Kidney (tissue), 14 donors: ENCODE results near the gene CNGA3. TPM values are rescaled to one million over a fixed set of nuclear protein-coding genes. Genes with fewer than 3 reads are reported as not detected.

Source experiments
- DNase-seq, 5 donors: peaks; one replicate each; pipeline ENCODE4 v3.0.0-alpha.2; 2013 to 2020
- FAIRE-seq: peaks from 2 replicates; lab custom pipeline; 2012; peaks lifted over from hg19 to GRCh38; lab: Jason Lieb, UNC
- H3K27ac ChIP-seq, 2 donors: one replicate each; pipeline ENCODE4 v1.7.0; 2013; ENCODE audit warnings: low read depth in 2 of 2, low read length in 2 of 2, inconsistent platforms in 1 of 2
- H3K27me3 ChIP-seq: one replicate; pipeline ENCODE4 v1.7.1; 2013; ENCODE audit warnings: low read length, inconsistent platforms; ENCODE audit not compliant: control insufficient read depth, insufficient read depth
- H3K36me3 ChIP-seq, 3 donors: one replicate each; pipeline versions ENCODE4 v1.7.0 to v1.7.1; 2013; ENCODE audit warnings: low read length in 3 of 3, control low read depth in 1 of 3, inconsistent platforms in 1 of 3; ENCODE audit not compliant: insufficient read depth in 3 of 3, control insufficient read depth in 2 of 3
- H3K4me1 ChIP-seq, 3 donors: one replicate each; pipeline versions ENCODE4 v1.7.0 to v1.7.1; 2013; ENCODE audit warnings: low read length in 3 of 3, inconsistent platforms in 1 of 3, low read depth in 1 of 3; ENCODE audit not compliant: control insufficient read depth in 2 of 3, insufficient read depth in 2 of 3
- H3K4me3 ChIP-seq, 3 donors: one replicate each; pipeline versions ENCODE4 v1.7.0 to v1.8.1; 2013; ENCODE audit warnings: low read length in 3 of 3, control low read depth in 1 of 3, inconsistent platforms in 1 of 3
- H3K9ac ChIP-seq, 3 donors: one replicate each; pipeline versions ENCODE4 v1.7.0 to v1.7.1; 2013; ENCODE audit warnings: low read length in 3 of 3, control low read depth in 1 of 3, inconsistent platforms in 1 of 3
- H3K9me3 ChIP-seq, 3 donors: one replicate each; pipeline versions ENCODE4 v1.7.0 to v1.7.1; 2013; ENCODE audit warnings: low read length in 3 of 3, control low read depth in 1 of 3, inconsistent platforms in 1 of 3; ENCODE audit not compliant: control insufficient read depth in 2 of 3, insufficient read depth in 1 of 3
- intact Hi-C: fragments of 100-400 bp; cut with DNase I; formaldehyde crosslinking; loops from one replicate; pipeline ENCODE4 v1.11.1; 2022
- polyA plus RNA-seq: library from polyadenylated mRNA; stranded (reverse); fragments of 350-450 nt; fragmentation: Illumina TruSeq; extraction: RNeasy Lipid Tissue Mini Kit (QIAGEN cat#74804); gene quantifications from one replicate; pipeline ENCODE4 v1.2.3, GENCODE V29; 2014; ENCODE audit warnings: low read depth, low replicate concordance; ENCODE audit not compliant: insufficient read depth
- total RNA-seq: library from RNA; stranded (reverse); fragmentation: NEBNext Ultra II Directional; extraction: Animal tissue kit (Norgen Biotek cat#: 25700); gene quantifications from one replicate; pipeline ENCODE4 v1.2.1, GENCODE V29; 2021
- TF ChIP-seq, protein P1 (sequence below): IDR thresholded peaks from 3 replicates; pipeline ENCODE4 v1.5.1; 2012; ENCODE audit warnings: mild to moderate bottlenecking, moderate library complexity, borderline replicate concordance; ENCODE audit not compliant: insufficient read depth; ENCODE audit errors: extremely low read depth
- donor health status: control.
- donor health status: control.
- donor health status: control.
- donor health status: control.
- donor health status: control.
- donor health status: DM: yes; HTN: yes; CAD: no.
- donor health status: Normal renal cell carcinoma (clear cell type).

Gene CNGA3
- total and polyA plus RNA-seq, 2 donors from 2014 or later: not detected

DNA sequence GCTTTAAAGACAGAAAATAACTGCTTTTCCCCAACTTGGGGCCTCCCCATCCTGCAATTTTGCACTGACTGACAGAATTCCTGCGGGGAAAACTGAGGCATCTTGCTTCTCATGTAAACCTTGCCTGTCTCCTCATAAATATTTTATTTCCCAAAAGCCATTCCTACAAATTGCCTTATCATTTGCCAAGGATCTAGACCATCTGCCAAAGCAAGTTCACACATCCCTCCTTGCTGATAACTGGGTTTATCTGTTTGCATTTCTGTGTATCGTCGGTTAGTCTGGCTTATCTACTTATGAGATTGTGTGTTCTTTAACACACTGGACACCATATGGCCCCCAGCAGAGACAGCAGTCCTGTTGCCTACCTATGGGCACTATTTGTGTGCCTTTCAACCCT lies 3.0 kb upstream of the CNGA3 start:
- intact Hi-C loops: no loop called here
- DNase-seq (no peak), FAIRE-seq (no peak)
- TF ChIP-seq, protein P1, sequence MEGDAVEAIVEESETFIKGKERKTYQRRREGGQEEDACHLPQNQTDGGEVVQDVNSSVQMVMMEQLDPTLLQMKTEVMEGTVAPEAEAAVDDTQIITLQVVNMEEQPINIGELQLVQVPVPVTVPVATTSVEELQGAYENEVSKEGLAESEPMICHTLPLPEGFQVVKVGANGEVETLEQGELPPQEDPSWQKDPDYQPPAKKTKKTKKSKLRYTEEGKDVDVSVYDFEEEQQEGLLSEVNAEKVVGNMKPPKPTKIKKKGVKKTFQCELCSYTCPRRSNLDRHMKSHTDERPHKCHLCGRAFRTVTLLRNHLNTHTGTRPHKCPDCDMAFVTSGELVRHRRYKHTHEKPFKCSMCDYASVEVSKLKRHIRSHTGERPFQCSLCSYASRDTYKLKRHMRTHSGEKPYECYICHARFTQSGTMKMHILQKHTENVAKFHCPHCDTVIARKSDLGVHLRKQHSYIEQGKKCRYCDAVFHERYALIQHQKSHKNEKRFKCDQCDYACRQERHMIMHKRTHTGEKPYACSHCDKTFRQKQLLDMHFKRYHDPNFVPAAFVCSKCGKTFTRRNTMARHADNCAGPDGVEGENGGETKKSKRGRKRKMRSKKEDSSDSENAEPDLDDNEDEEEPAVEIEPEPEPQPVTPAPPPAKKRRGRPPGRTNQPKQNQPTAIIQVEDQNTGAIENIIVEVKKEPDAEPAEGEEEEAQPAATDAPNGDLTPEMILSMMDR: no peak
- H3K27ac ChIP-seq: no peak overlapping the region
- H3K36me3 ChIP-seq: no peaks in the 10 kb centered on the region
- H3K27me3 ChIP-seq: peaks cover 18% of the 10 kb centered on the region
- H3K4me3 ChIP-seq: no peak overlapping the region
- no peaks in the 10 kb centered on the region for H3K9me3 ChIP-seq
- no peak overlapping the region for H3K9ac ChIP-seq
- no peaks in the 10 kb centered on the region for H3K4me1 ChIP-seq

DNA sequence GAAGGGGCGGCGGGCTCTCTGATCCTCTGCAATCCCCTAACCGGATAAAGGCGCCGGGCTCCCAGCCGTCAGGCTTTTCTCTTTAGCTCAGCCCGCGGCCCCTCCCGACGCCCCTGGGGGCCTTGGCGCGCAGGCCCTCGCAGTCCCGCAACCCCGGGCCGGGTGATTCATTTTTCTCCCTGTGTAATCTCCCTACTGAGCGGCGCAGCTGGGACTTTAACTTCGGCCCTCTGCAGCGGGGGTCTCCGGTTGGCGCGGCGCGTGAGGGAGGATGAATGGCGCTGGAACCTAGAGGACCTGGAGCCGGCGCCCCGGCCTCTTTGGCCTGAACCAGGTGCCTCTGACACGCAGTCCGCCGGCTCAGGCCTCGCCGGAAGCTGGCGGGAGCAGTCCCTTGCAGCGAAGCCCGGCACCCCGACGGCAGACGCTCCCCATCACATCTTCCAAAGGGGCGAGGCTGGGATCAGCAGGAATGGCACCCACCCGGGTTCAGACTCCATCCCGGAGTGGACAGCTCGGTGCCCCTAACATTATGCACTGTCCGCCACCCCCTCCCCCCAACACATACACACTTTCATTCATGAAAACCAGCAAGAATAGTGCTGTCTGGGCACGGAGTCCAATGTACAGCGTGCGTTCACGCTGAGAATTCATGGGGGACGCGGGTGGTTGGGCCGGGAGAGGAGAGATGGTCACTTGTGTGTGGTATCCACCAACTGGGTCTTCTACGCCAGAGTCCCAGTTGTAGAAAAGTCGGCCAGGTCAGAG lies 1.2 kb downstream of the CNGA3 start:
- Histone ChIP-seq H3K27ac (no peak overlapping the region), H3K9ac (no peak overlapping the region), H3K9me3 (no peaks in the 10 kb centered on the region), H3K4me3 (no peak overlapping the region), H3K36me3 (no peaks in the 10 kb centered on the region), H3K27me3 (peaks cover 31% of the 10 kb centered on the region), H3K4me1 (no peaks in the 10 kb centered on the region)
- FAIRE-seq: no peak
- peak in 1 of 5 donors; percentile 9 for DNase-seq
- intact Hi-C loops: no loop called here
- TF ChIP-seq, protein P1: no peak

- intact Hi-C loops: no loop called here
- no peak overlapping the region for H3K27ac ChIP-seq
- peak in 2 of 5 donors; percentile 5 to 33 for DNase-seq
- no peaks in the 10 kb centered on the region for H3K36me3 ChIP-seq
- H3K9ac ChIP-seq: no peak overlapping the region
- TF ChIP-seq, protein P1: no peak
- no peak overlapping the region for H3K4me3 ChIP-seq
- no peak for FAIRE-seq
- H3K4me1 ChIP-seq: no peaks in the 10 kb centered on the region
- peaks cover 31% of the 10 kb centered on the region for H3K27me3 ChIP-seq
- H3K9me3 ChIP-seq: no peaks in the 10 kb centered on the region
These were observed 1.9 kb downstream of the CNGA3 start for GRCh38 chr2:98348066-98348561.
